Endometrium (tissue), 2 donors: ENCODE results near the gene ZNF296.

Experiments
- FAIRE-seq: peaks from 2 replicates; lab custom pipeline; 2012; peaks lifted over from hg19 to GRCh38; lab: Jason Lieb, UNC
- donor health status: control.
- donor health status: control.

Gene ZNF296

GRCh38 chr19:45079911-45080370 lies 3.7 kb upstream of the ZNF296 start:
- FAIRE-seq, result no peak

GRCh38 chr19:45079063-45079910 lies 3.0 kb upstream of the ZNF296 start, which contains the start of gene GEMIN7:
TSS of gene GEMIN7 (plus strand) at chr19:45079260. CDS start at chr19:45090115, 10,855 bp downstream.
- no peak for FAIRE-seq

- no peak for FAIRE-seq
Measured at GRCh38 chr19:45078390-45079062, 2.2 kb upstream of the ZNF296 start.

- FAIRE-seq, result no peak
Measured at GRCh38 chr19:45076851-45077730, 813 bp upstream of the ZNF296 start.

GRCh38 chr19:45075301-45076028 lies 813 bp downstream of the ZNF296 start:
- FAIRE-seq, result no peak

- no peak for FAIRE-seq
Measured at GRCh38 chr19:45074744-45075300, 1.5 kb downstream of the ZNF296 start.

GRCh38 chr19:45071969-45072790 lies 4.1 kb downstream of the ZNF296 start:
- FAIRE-seq, result no peak

GRCh38 chr19:45071545-45071938 lies 4.7 kb downstream of the ZNF296 start:
- FAIRE-seq, result no peak

GRCh38 chr19:45070861-45071544 lies 5.3 kb downstream of the ZNF296 start:
- no peak for FAIRE-seq

GRCh38 chr19:45070214-45070613 lies 6.1 kb downstream of the ZNF296 start:
- FAIRE-seq, result no peak

- no peak for FAIRE-seq
Measured at GRCh38 chr19:45069056-45069455, 7.2 kb downstream of the ZNF296 start.

GRCh38 chr19:45068041-45068440 lies 8.2 kb downstream of the ZNF296 start:
- FAIRE-seq, result no peak

GRCh38 chr19:45066921-45067661 lies 9.2 kb downstream of the ZNF296 start:
- no peak for FAIRE-seq

- FAIRE-seq, result no peak
Measured at GRCh38 chr19:45063851-45064801, 12.2 kb downstream of the ZNF296 start.

- FAIRE-seq, result no peak
Measured at GRCh38 chr19:45061965-45062364, 14.3 kb downstream of the ZNF296 start.

- no peak for FAIRE-seq
Measured at GRCh38 chr19:45059258-45059965, 16.9 kb downstream of the ZNF296 start.

GRCh38 chr19:45058622-45059159 lies 17.6 kb downstream of the ZNF296 start:
- no peak for FAIRE-seq
